Kidney tubule cell (primary cell): ENCODE measurements around the gene GMFB.

Experiments used
- DNase-seq: peaks from one replicate; pipeline ENCODE4 v3.0.0-alpha.2; 2018; ENCODE audit warnings: low spot score

GMFB gene

GRCh38 chr14:54490445-54491175 is 1.8 kb upstream of the GMFB start:
- DNase-seq, result no peak

DNA sequence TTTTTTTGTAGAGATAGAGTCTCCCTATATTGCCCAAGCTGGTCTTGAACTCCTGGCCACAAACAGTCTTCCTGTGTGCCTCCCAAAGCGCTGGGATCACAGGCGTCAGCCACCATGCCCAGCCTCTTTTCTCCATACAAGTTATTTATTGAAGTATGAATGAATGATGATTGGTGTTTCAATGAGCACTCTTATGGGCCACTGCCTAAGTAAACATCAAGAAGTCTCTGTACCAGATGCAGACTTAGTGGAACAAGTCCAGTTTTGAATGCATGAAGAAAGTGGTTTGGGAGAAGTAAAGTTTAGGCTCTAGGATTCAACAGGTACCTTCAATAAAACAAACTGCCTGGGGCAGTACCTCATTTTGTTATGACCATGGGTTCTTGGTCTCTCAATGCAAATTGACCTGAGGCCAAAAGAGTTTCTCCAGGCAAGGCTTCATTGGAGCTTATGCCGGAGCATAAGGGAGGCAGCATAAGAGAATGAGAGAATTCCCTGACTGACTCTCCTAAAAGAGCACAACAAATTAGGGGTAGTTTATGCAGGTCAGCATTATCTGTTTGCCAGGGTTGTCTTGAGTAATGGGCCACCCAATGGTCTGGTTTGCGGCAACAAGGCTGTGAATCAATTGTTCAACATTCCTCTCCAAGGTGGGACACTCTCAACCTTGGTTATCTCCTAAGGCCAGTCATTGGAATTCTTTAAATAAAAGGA is 1.1 kb upstream of the GMFB start:
- peak; percentile 19 for DNase-seq

DNA sequence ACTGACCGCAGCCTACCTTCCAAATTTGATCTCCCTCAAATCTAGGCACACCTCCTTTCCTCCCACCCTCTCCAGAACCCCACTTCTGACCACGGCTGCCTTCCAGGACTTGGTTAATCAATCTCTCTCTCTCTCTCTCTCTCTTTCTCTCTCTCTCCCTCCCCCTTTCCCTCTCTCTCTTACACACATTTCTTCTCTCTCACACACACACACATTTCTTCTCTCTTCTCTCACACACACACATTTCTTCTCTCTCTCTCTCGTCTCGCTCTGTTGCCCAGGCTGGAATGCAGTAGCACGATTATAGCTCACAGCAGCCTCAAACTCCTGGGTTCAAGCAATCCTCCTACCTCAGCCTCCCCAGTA is 521 bp upstream of the GMFB start:
- DNase-seq, result no peak

- DNase-seq, result no peak
Measured at GRCh38 chr14:54488318-54488645, 498 bp downstream of the GMFB start.

- peak; percentile 73 for DNase-seq
Measured at GRCh38 chr14:54487771-54488170, 1.0 kb downstream of the GMFB start.

GRCh38 chr14:54486685-54487084 is 2.1 kb downstream of the GMFB start:
- no peak for DNase-seq

GRCh38 chr14:54483846-54484245 is 4.9 kb downstream of the GMFB start:
- peak; percentile 32 for DNase-seq

- no peak for DNase-seq
Measured at GRCh38 chr14:54483073-54483745, 5.6 kb downstream of the GMFB start.

DNA sequence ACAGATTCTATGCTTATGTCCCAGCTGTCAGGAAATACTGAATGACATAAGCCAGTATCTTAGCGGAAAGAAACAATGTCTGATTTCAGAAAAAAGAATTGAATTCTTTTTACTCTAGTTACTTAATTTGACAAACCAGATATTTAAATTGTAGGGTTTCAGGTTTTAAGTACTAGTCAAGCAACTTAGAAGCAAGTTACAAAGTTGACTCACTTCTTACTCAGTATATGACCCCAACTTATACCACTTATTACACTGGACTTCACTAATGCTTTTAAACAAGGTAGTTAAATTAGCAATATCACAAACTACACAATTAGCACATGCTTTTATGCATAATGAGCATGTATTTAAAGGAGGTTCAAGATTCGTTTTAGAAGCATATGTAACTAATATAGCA is 7.1 kb downstream of the GMFB start:
- DNase-seq, result no peak

GRCh38 chr14:54480830-54481562 is 7.8 kb downstream of the GMFB start:
- DNase-seq, result no peak

- DNase-seq, result no peak
Measured at GRCh38 chr14:54478636-54479215, 10.1 kb downstream of the GMFB start.

DNA sequence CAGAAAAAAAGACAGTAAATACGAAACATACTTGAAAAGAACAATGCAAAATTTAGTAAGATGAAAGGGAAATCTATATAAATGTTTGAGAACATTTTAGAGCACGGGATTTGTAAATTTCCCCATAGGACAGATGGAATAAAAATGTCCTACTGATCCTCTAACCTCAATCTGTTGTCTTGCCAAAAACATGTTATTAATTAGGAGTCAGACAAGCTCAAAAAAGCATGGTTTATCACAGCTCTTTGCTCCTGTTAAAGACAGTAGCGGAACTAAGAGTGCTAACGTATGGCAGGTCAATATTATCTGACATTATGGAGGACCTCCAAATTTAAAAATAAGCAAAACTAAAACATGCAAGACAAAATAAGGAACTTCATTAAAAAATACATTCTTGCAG is 12.9 kb downstream of the GMFB start:
- no peak for DNase-seq

DNA sequence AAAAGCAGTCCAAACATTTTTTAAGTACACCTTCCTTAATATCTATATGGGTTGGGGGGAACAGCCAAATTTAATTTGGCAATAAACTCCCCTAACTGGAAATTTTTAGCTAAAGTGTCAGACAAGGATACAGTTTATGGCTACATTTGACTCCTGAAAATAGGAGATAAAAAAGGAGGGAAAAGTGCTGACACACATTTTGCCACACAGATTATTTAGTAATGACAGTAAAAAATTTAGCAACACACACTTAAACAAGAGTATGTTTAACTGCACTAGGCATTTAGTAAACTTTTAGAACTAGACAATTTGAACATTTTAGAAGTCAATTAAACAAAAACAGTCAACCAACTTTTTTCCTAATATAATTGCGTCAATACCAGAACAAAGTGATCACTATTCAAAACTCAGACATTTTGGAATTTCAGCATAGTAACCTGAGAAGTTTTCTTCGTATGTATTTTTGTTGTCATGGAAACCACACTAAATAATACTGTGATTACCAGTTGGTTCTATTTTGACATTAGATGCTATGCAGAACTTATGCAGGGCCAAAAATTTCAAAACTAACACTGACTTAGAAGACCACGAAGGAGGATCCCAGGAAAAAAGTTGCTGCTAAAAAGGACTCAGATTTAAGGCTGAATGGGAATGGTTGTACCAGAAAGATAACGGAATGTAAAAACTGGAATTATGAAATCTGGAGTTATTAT is 13.4 kb downstream of the GMFB start:
- DNase-seq, result no peak

DNA sequence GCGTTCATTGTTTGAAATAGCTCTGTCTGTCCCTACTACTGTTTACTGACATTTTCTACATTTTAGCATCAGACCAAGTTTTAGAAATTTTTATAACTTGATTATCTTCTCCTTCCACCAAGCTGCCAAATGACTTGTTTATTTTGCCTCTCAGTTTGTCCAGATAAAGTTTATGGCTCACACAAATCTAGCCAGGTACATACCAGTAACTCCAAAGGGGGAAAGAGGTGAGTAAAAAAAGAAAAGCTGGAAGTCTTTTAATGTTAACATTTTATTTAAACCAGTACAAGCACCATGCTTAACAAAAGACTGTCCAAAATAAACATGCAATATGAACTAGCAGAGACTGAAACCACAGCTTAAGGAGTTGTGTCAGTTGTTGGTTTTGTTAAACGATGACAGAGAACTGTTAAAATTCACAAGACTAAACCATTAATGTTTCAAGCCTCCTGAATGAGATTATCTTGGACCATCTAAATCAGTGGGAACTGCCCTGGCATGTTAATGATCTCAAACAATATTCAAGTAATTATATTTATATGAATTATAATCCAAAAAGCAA is 14.5 kb downstream of the GMFB start:
- no peak for DNase-seq

DNA sequence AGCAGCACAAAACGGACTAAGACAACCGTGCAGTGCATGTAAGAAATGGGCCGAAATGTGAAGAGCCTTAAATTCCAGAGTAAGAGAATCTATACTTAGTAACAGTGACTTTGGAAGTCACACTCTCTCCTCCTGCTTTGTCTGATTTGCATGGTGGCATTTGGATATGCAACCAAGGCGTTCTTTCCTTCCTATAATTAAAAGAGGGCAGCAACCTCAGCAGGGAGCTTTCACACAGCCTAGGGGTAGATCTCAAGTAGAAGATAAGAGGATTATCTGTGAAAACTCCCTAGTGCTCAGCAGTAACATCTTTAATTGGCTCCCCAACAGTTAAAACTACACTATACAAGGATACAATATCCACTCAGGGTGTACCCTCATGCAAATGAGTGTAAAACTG is 16.5 kb downstream of the GMFB start:
- no peak for DNase-seq

DNA sequence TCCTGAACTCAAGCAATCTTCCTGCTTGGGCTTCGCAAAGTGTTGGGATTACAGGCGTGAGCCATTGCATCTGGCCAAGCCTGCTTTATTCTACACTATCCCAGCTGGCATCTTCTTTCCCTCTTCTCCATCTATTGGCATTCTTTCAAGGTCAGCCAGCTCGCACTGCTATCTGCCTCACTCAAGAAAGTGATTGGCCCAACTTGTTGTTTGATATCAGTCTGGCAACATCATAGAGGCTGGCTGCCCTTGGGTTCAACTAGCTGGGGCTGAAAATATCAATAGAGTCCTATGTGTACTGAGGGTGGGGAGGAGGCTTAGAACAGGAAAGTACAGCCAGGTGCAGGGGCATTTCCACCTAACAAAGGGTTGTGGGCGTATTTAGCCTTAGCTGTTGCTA is 17.1 kb downstream of the GMFB start:
- DNase-seq, result no peak

DNA sequence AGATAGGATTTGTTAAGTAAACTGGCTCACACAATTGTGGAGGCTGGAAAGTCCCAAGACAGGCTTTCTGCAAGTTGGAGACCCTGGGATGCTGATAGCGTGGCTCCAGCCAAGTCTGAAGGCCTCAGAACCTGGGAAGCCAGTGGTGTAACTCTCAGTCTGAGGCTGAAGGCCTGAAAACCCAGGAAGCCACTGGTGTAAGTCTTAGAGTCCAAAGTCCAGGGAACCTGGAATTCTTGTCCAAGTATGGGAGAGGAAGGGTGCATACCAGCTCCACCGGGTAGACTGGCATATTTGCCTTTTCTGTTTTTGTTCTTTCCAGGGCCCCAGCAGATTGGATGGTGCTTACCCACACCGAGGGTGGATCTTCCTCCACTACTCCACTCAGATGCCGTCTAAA is 18.1 kb downstream of the GMFB start:
- no peak for DNase-seq

- no peak for DNase-seq
Measured at GRCh38 chr14:54467280-54467679, 21.5 kb downstream of the GMFB start.

GRCh38 chr14:54465654-54466053 is 23.1 kb downstream of the GMFB start:
- no peak for DNase-seq

GRCh38 chr14:54462048-54462447 is 26.7 kb downstream of the GMFB start:
- DNase-seq, result no peak

GRCh38 chr14:54459106-54459505 is 29.7 kb downstream of the GMFB start:
- no peak for DNase-seq
